ENCODE data around the gene SEMA6C.
A peak's percentile ranks its signal among the peaks of the same experiment; 100 is the strongest.

SEMA6C gene

GRCh38 chr1:151158751-151159251, 12.4 kb upstream of the SEMA6C start:
- DNase-seq: no peak

- no peak for DNase-seq
These were observed 11.9 kb upstream of the SEMA6C start for GRCh38 chr1:151158326-151158725.

GRCh38 chr1:151157067-151157531, 10.7 kb upstream of the SEMA6C start:
- peak; percentile 67 for DNase-seq

GRCh38 chr1:151156515-151156819, 10.0 kb upstream of the SEMA6C start, which contains the start of gene TNFAIP8L2:
Gene TNFAIP8L2, plus strand, starts transcription at chr1:151156649. Its CDS starts 2,049 bp downstream, at chr1:151158698.
- peak; percentile 74 for DNase-seq

- DNase-seq: no peak
These were observed 1.2 kb upstream of the SEMA6C start for GRCh38 chr1:151147665-151148064.

- DNase-seq: no peak
These were observed 687 bp upstream of the SEMA6C start for GRCh38 chr1:151147132-151147503.

- DNase-seq: no peak
These were observed 389 bp downstream of the SEMA6C start for GRCh38 chr1:151146072-151146411.

- DNase-seq: no peak
These were observed 943 bp downstream of the SEMA6C start for GRCh38 chr1:151145304-151146071.

- DNase-seq: no peak
These were observed 1.7 kb downstream of the SEMA6C start for GRCh38 chr1:151144474-151145303.

- no peak for DNase-seq
These were observed 2.4 kb downstream of the SEMA6C start for GRCh38 chr1:151143986-151144385.

GRCh38 chr1:151143057-151143435, 3.4 kb downstream of the SEMA6C start:
- no peak for DNase-seq

GRCh38 chr1:151142411-151143056, 3.9 kb downstream of the SEMA6C start:
- no peak for DNase-seq

GRCh38 chr1:151137789-151138188, 8.6 kb downstream of the SEMA6C start:
- no peak for DNase-seq

GRCh38 chr1:151135433-151136385, 10.7 kb downstream of the SEMA6C start:
- no peak for DNase-seq

- no peak for DNase-seq
These were observed 11.4 kb downstream of the SEMA6C start for GRCh38 chr1:151134991-151135390.

- no peak for DNase-seq
These were observed 12.0 kb downstream of the SEMA6C start for GRCh38 chr1:151134396-151134795.

- DNase-seq: no peak
These were observed 13.2 kb downstream of the SEMA6C start for GRCh38 chr1:151133018-151133806.

GRCh38 chr1:151132335-151133017, 14.0 kb downstream of the SEMA6C start:
- no peak for DNase-seq

GRCh38 chr1:151131701-151132334, 14.6 kb downstream of the SEMA6C start:
- no peak for DNase-seq

- DNase-seq: peak; percentile 76
These were observed 15.3 kb downstream of the SEMA6C start for GRCh38 chr1:151130987-151131586.
